ENCODE results near the gene STX5. TPM values are rescaled to one million over a fixed set of nuclear protein-coding genes. Genes with fewer than 3 reads are reported as not detected.

The STX5 gene
- total and polyA plus RNA-seq, 9 of the 15 experiments (the other 6 are each of a cell fraction or from before 2014, with no cell fraction given): 2.8 to 28.6 (median 23.7) TPM

- TF ChIP-seq CREBBP (IDR thresholded peaks at IDR 0.05; ENCODE audit: low read depth, low read length) (no peak), RREB1 (CRISPR knock-in tag; IDR thresholded peaks at IDR 0.05) (no peak), MEF2D (tag; conservative IDR thresholded peaks at IDR 0.05; ENCODE audit: low read depth) (no peak), POLR2AphosphoS5 (IDR thresholded peaks at IDR 0.05; ENCODE audit: control insufficient read depth, insufficient read depth, low read depth, low read length) (no peak; the same call in 1 of the 2 replicates), ETS1 (conservative IDR thresholded peaks at IDR 0.05; ENCODE audit: control insufficient read depth, low read depth, low read length) (peak; percentile 11), ZNF639 (CRISPR knock-in tag; conservative IDR thresholded peaks at IDR 0.05 in 1 of 2, IDR thresholded peaks at IDR 0.05 in 1 of 2) (peak in 1 of 2 experiments; percentile 82; a peak in 2 of 4 replicates), CUX1 (CRISPR knock-in tag; IDR thresholded peaks at IDR 0.05) (no peak)
Measured at GRCh38 chr11:62786318-62787004, 45.4 kb downstream of the STX5 start (continued).

All from K562 (cell line).